Transverse colon (tissue), 4 donors: ENCODE data around the gene DIP2B.

Experiments
- CTCF ChIP-seq, 5 experiments: fragments of 200-600 bp in 3 of 5; fragments of 450-650 bp in 2 of 5; sonication (generic) in 3 of 5; IDR thresholded peaks; 1 replicate in 2 of 5; 2 replicates in 3 of 5; pipeline ENCODE4 v1.5.1; 2016 to 2017; ENCODE audit warnings: antibody characterized with exemption in 5 of 5, inconsistent platforms in 3 of 5, mild to moderate bottlenecking in 2 of 5, moderate library complexity in 1 of 5
- EP300 ChIP-seq: sonication (generic); formaldehyde crosslinking; IDR thresholded peaks from one replicate; pipeline ENCODE4 v1.6.1; 2017; ENCODE audit warnings: antibody characterized with exemption, low read depth
- POLR2AphosphoS5 ChIP-seq, 3 donors: sonication (generic); formaldehyde crosslinking; IDR thresholded peaks; one replicate each; pipeline ENCODE4 v1.6.1; 2016; ENCODE audit warnings: antibody characterized with exemption in 3 of 3

GRCh38 chr12:50635364-50635763, 130.6 kb downstream of the DIP2B start:
- TF ChIP-seq POLR2AphosphoS5 (IDR thresholded peaks at IDR 0.05) (no peak), CTCF (IDR thresholded peaks at IDR 0.05) (no peak), EP300 (no peak)
